Skeletal muscle satellite cell (primary cell): ENCODE data around the gene P2RX4.
"Not testable (repeated sequence)": the region's sequence is repeated elsewhere in the genome, so short reads cannot be mapped to it uniquely, and the experiment has no call there.

ENCODE experiments used
- H3K27me3 ChIP-seq: 2 replicates; pipeline ENCODE4 v1.7.0; 2013; ENCODE audit warnings: low read length; ENCODE audit not compliant: control insufficient read depth, insufficient read depth
- H3K36me3 ChIP-seq: 2 replicates; pipeline ENCODE4 v1.7.0; 2013; ENCODE audit warnings: mild to moderate bottlenecking, control low read depth, low read length; ENCODE audit not compliant: insufficient read depth
- H3K4me1 ChIP-seq: 2 replicates; pipeline ENCODE4 v1.7.0; 2013; ENCODE audit warnings: low read length; ENCODE audit not compliant: control insufficient read depth, insufficient read depth
- H3K4me2 ChIP-seq: 2 replicates; pipeline ENCODE4 v1.7.0; 2013; ENCODE audit warnings: mild to moderate bottlenecking, low read length
- H3K4me3 ChIP-seq: 2 replicates; pipeline ENCODE4 v1.7.0; 2013; ENCODE audit warnings: low read length
- H3K9ac ChIP-seq: 2 replicates; pipeline ENCODE4 v1.7.0; 2013; ENCODE audit warnings: mild to moderate bottlenecking, low read depth, low read length, moderate library complexity
- H3K9me3 ChIP-seq: replicated peaks from 2 replicates; pipeline ENCODE4 v1.7.0; 2013; ENCODE audit warnings: mild to moderate bottlenecking, control low read depth, low read length

P2RX4 gene

DNA sequence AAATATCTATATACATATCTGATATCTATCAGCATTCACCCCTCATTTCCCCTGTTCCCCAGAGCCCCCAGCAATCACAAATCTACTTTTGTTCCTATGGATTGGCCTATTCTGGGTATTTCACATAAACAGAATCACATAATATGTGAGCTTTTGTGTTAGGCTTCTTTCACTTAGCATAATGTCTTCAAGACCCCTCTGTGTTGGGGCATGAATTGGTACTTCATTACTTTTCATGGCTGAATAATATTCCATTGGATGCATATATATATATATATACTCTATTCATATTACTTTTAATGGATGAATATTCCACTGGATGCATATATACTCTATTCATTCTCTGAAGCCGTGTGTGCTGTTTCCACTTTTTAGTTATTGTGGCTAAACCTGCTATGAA, 57.9 kb downstream of the P2RX4 start:
- no peak overlapping the region for H3K9ac ChIP-seq
- no peaks in the 10 kb centered on the region for H3K9me3 ChIP-seq
- H3K36me3 ChIP-seq = peaks cover 37% of the 10 kb centered on the region
- H3K4me3 ChIP-seq = no peak overlapping the region
- no peaks in the 10 kb centered on the region for H3K27me3 ChIP-seq
- no peaks in the 10 kb centered on the region for H3K4me1 ChIP-seq
- H3K4me2 ChIP-seq = no peak overlapping the region

DNA sequence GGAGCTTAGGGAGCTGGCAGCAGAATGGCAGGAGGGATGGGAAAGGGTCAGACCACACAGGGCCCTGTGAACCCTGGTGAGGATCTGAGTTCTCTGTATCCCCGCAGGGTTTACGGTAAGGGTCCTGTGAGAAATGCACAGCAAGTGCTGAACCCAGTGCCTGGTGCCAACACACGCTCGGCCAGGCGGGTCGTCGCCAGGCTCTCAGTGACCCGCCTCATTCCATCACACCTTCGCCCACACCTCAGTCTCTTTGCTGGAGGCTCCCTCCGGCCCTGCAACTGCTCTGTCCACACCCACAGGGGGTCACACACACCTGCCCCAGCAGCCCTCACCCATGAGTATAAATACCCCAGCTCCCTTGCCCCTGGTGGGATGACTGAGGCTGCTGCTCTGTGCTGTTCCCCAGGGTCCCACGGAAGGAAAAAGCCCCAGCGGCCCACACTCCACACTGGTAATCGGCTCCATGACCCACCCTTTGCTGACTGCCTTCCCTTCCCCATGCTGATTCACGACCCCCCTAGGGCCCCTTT, 63.5 kb downstream of the P2RX4 start:
- Histone ChIP-seq H3K27me3 (no peaks in the 10 kb centered on the region), H3K36me3 (peaks cover 29% of the 10 kb centered on the region), H3K4me1 (peaks cover 8% of the 10 kb centered on the region), H3K9ac (no peak overlapping the region), H3K9me3 (no peaks in the 10 kb centered on the region), H3K4me3 (no peak overlapping the region), H3K4me2 (no peak overlapping the region)

DNA sequence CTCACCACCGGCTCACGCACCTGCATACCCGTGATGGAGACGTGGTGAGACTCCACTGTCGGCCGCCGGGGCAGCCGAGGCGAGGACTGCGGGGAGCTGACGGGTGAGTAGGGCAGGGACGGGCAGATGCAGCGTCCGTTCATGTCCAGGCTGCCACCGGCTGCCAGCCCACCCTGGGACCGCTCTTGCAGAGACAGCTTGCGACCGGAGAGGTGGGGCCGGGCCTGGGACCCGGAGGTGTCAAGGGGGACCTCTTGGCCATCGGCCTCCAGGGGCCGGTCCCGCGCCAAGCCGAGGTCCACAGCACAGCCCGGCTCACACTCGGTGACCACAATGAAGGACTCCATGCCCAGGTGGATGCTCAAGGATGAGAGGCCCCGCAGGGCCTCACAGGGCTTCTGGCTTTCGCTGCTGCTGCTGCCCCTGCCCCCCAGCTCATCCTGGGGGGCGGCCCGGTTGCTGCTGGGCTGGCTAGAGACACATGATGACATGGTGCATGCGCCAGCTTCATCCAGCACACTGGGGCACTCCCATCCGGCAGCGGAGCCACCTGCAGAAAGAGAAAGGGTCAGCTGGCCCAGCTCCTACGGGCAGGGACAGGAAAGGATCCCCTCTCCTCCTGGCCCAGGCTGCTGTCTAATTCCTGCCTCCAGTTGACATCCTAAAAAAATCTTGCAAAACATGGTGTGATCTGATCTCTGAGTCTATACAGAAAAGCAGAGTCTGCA, 64.3 kb downstream of the P2RX4 start:
- no peak overlapping the region for H3K4me2 ChIP-seq

DNA sequence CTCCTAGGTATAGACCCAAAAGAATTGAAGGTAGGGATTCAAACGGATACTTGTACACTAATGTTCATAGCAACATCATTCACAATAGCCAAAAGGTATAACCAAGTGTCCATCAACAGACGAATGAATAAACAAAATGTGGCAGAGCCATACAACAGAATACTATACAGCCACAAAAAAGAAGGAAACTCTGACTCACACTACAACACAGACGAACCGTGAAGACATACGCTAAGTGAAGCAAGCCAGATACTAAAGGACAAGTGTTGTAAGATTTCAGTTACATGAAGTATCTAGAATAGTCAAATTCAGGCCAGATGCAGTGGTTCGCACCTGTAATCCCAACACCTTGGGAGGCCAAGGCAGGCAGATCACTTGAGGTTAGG, 67.4 kb downstream of the P2RX4 start:
- no peaks in the 10 kb centered on the region for H3K27me3 ChIP-seq
- peaks cover 7% of the 10 kb centered on the region for H3K36me3 ChIP-seq
- H3K4me1 ChIP-seq = peaks cover 23% of the 10 kb centered on the region
- no peak overlapping the region for H3K4me3 ChIP-seq
- H3K9me3 ChIP-seq = no peaks in the 10 kb centered on the region
- H3K9ac ChIP-seq = no peak overlapping the region
- no peak overlapping the region for H3K4me2 ChIP-seq

More for the DNA sequence above, 64.3 kb downstream of the P2RX4 start:
- H3K27me3 ChIP-seq = no peaks in the 10 kb centered on the region
- no peaks in the 10 kb centered on the region for H3K9me3 ChIP-seq
- no peak overlapping the region for H3K4me3 ChIP-seq
- peaks cover 16% of the 10 kb centered on the region for H3K4me1 ChIP-seq
- H3K36me3 ChIP-seq = peaks cover 21% of the 10 kb centered on the region
- H3K9ac ChIP-seq = no peak overlapping the region

DNA sequence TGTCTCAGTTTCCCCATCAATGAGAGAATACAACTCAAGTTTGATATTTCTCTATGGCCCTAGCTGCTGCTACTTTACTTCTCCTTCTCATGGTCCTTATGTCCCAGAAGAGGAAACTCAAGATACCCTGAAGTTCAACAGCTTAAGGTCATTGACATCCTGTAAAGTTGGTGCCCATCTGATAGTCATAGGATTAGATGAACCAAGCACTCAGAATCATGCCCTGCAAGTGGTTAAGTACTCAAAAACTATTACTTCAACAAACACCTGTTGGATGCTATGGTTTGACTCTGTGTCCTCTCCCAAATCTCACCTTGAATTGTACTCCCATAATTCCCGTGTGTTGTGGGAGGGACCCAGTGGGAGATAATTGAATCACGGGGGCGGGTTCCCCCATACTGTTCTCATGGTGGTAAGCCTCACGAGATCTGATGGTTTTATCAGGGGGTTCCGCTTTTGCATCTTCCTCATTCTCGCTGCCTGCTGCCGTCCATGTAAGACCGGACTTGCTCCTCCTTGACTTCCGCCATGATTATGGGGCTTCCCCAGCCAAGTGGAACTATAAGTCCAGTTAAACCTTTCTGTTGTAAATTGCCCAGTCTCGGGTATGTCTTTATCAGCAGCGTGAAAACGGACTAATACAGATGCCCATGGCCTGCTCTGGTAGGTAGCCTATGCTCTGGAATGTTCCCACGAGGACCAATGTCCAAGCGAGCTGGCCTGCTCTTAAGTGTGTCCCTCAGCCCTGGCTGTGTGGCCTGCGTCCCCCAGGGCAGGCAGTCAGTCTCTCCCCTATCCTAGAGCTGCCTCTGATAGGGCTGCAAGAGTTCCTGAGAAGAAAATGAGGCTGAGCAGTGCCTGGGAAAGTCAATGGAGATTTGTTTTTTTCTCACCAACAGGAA, 68.5 kb downstream of the P2RX4 start:
- Histone ChIP-seq H3K36me3 (peaks cover 6% of the 10 kb centered on the region), H3K9me3 (no peaks in the 10 kb centered on the region), H3K4me3 (no peak overlapping the region), H3K9ac (no peak overlapping the region), H3K4me1 (peaks cover 23% of the 10 kb centered on the region), H3K4me2 (no peak overlapping the region), H3K27me3 (no peaks in the 10 kb centered on the region)

DNA sequence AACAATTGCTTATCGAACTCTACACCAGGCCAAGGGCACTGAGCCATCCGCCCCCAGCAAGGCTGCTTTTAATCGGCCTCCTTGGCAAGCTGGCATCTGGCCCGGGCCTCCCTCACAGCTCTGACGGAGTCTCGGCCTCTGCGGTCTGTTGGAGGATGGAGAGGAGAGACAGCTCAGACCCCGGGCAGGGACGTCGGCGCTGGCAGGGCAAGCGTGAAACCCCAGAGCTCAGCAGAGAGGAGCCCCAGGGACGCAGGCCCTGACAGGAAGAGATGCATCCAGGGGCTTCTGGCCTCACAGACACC, 69.1 kb downstream of the P2RX4 start:
- H3K4me2 ChIP-seq = peak overlapping the region; percentile 28
- H3K4me3 ChIP-seq = no peak overlapping the region
- H3K4me1 ChIP-seq = peaks cover 23% of the 10 kb centered on the region

DNA sequence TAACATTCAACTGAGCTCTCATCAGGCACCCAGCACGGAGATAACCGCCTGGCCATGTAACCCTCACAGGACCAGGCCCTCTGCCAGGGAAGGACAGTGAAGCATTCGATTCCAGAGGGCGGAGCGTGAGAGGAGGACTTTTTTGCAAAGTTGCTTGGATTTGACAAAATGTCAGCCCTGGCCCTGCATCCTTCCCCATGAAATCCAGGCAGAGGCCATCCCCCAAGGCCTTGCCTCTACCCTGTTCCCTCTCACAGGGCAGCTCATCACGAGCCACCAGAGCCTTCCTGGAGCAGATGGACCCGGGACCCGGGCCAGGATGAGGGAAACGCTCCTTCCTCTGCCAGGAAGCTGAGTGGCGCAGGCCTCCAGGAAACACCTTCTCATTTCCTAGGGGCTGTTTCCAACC, 69.6 kb downstream of the P2RX4 start:
- peaks cover 24% of the 10 kb centered on the region for H3K4me1 ChIP-seq
- H3K9ac ChIP-seq = no peak overlapping the region
- peak overlapping the region; percentile 28 for H3K4me2 ChIP-seq
- no peaks in the 10 kb centered on the region for H3K9me3 ChIP-seq
- no peak overlapping the region for H3K4me3 ChIP-seq
- no peaks in the 10 kb centered on the region for H3K27me3 ChIP-seq
- H3K36me3 ChIP-seq = no peaks in the 10 kb centered on the region

More for the DNA sequence above, 69.1 kb downstream of the P2RX4 start:
- H3K36me3 ChIP-seq = no peaks in the 10 kb centered on the region
- no peak overlapping the region for H3K9ac ChIP-seq
- H3K9me3 ChIP-seq = no peaks in the 10 kb centered on the region
- no peaks in the 10 kb centered on the region for H3K27me3 ChIP-seq

DNA sequence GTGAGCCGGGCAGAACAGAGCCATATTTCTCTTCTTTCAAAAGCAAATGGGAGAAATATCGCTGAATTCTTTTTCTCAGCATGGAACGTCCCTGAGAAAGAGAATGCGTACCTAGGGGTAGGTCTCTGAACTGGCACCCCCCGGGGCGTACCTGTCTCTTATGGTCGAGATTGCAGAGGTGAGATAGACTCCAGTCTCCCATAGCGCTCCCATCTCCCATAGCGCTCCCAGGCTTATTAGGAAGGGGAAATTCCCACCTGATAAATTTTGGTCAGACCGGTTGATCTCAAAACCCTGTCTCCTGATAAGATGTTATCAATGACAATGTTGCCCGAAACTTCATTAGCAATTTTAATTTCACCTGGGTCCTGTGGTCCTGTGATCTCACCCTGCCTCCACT, 70.6 kb downstream of the P2RX4 start:
- peaks cover 26% of the 10 kb centered on the region for H3K4me1 ChIP-seq
- H3K4me3 ChIP-seq, H3K27me3 ChIP-seq, H3K9me3 ChIP-seq, H3K36me3 ChIP-seq, H3K4me2 ChIP-seq, H3K9ac ChIP-seq: not testable (repeated sequence)

DNA sequence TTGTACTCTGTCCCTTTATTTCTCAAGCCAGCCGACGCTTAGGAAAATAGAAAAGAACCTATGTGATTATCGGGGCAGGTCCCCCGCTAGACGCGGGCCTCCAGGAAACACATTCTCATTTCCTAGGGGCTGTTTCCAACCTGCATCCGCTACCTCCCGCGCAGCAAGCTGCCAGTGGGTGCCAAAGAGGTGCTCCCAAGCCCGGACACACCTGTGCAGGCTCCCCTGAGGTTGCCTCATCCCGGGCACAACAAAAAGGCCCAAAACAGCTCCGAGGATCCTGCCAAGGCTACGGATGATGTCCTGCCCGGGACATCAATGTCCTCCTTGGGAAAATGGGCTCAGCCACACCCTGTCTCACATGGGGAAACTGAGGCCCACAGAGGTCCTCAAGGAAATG, 71.2 kb downstream of the P2RX4 start:
- peaks cover 26% of the 10 kb centered on the region for H3K4me1 ChIP-seq
- not testable (repeated sequence) for H3K4me2 ChIP-seq, H3K9ac ChIP-seq, H3K9me3 ChIP-seq, H3K27me3 ChIP-seq, H3K36me3 ChIP-seq, H3K4me3 ChIP-seq

DNA sequence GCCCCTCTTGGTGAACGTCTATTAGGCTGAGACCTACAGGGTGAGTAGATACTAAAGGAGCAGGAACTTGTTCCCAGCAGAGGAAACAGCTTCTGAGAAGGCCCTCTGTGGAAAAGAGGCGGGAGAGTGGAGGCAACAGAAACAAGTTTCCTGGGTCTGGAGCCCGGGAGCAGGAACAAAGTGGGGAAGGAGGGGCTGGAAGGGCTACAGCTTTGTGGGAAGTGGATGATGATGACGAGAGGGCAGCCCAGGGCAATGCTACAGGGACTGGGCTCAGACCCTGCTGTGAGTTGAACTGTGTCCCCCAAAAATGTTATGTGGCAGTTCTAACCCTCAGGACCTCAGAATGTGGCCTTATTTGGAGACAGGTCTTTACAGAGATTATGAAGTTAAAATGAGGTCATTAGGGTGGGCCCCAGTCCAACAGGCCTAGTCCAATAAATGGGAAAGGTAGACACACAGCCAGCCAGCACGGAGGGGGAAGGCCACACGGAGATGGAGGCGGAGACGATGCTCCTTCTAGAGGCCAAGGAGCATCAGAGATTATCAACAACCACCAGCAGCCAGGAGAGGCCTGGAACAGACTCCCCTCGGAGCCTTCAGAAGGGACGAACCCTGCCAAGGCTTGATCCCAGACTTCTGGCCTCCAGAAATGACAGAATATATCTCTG, 72.3 kb downstream of the P2RX4 start:
- Histone ChIP-seq H3K9me3 (no peaks in the 10 kb centered on the region), H3K4me2 (no peak overlapping the region), H3K36me3 (peaks cover 7% of the 10 kb centered on the region), H3K27me3 (no peaks in the 10 kb centered on the region), H3K9ac (no peak overlapping the region), H3K4me1 (peaks cover 22% of the 10 kb centered on the region), H3K4me3 (no peak overlapping the region)

DNA sequence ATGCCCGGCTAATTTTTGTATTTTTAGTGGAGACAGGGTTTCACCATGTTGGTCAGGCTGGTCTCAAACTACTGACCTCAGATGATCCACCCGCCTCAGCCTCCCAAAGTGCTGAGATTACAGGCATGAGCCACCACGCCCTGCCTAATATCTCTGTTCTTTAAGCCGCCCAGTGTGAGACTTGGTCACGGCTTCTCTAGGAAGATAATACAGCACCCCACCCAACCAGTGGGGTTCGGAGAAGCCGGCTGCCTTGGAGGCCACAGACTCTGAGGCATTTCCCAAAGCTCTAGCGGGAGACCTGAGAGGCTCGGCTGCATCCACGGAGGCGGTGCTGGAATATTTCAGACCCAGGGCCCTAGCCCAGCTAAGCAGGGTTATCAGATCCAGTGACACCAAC, 73.0 kb downstream of the P2RX4 start:
- H3K4me1 ChIP-seq = peaks cover 18% of the 10 kb centered on the region
- not testable (repeated sequence) for H3K4me3 ChIP-seq, H3K27me3 ChIP-seq, H3K4me2 ChIP-seq, H3K36me3 ChIP-seq, H3K9me3 ChIP-seq, H3K9ac ChIP-seq
